VCaP (cell line): ENCODE measurements around the gene BBS7.

Experiments
- H3K27ac ChIP-seq: fragments of 450-650 bp; 2 replicates; pipeline ENCODE4 v1.5.1; 2017
- TF ChIP-seq, protein P1 (sequence below): fragments of 450-650 bp; conservative IDR thresholded peaks from 2 replicates; pipeline ENCODE4 v1.5.1; 2017; ENCODE audit warnings: mild to moderate bottlenecking, moderate library complexity

Gene BBS7

DNA sequence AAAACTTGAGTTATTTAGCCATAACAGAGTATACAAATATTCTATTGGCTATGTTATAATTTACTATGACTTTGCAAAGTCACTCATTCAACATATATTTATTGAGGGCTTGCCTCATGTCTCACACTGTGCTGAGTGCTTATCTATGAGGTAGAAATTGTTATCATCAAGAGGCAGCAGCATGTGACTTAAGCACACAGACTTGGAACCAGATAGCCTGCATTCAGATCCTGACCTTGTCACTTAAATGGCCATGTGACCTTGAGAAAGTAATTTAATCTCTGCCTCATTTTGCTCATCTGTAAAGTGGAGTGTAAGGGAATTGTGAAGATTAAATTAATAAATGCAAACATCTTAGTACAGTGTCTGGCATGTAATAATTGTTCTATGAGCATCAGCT, 79.3 kb downstream of the BBS7 start:
- no peak overlapping the region for H3K27ac ChIP-seq
- TF ChIP-seq, protein P1, sequence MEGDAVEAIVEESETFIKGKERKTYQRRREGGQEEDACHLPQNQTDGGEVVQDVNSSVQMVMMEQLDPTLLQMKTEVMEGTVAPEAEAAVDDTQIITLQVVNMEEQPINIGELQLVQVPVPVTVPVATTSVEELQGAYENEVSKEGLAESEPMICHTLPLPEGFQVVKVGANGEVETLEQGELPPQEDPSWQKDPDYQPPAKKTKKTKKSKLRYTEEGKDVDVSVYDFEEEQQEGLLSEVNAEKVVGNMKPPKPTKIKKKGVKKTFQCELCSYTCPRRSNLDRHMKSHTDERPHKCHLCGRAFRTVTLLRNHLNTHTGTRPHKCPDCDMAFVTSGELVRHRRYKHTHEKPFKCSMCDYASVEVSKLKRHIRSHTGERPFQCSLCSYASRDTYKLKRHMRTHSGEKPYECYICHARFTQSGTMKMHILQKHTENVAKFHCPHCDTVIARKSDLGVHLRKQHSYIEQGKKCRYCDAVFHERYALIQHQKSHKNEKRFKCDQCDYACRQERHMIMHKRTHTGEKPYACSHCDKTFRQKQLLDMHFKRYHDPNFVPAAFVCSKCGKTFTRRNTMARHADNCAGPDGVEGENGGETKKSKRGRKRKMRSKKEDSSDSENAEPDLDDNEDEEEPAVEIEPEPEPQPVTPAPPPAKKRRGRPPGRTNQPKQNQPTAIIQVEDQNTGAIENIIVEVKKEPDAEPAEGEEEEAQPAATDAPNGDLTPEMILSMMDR, result no peak

DNA sequence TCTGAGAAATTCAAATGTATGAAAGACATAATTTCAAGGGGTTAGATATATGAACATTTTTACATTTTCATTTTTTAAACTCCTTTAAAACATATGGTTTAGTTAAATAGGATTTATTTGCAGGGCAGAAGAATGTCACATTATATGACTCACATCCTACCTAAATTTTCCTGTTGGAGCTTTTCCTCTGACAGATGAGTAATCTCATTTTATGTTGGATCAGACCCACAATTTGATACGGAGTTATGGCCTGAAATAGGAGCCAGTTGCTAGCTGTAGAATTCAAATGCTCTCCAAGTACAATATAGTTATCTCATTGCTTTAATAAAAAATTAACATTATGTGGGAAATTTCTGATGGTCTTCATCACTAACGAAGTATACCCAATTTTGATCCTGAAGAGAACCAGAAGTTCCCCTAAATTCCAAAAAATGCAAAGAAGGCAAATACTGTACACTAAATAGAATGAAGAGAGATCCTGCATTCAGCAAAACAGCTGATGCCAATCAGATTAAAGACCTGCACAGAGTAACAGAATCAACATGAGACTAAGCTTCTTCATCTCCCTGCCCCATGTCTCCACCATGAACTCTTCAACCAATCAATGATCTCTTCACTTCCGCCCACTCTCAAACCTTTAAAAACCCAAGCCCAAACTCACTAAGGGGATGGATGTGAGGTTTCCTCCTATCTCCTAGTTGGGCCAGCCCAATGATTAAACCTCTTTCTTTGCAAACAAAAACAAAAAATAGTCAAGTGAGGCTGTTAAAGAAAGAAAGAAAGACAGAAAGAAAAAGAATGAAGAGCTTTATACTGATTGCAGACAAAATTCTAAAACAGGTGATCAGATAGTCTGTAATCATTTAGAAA, 80.1 kb downstream of the BBS7 start:
- no peak overlapping the region for H3K27ac ChIP-seq

DNA sequence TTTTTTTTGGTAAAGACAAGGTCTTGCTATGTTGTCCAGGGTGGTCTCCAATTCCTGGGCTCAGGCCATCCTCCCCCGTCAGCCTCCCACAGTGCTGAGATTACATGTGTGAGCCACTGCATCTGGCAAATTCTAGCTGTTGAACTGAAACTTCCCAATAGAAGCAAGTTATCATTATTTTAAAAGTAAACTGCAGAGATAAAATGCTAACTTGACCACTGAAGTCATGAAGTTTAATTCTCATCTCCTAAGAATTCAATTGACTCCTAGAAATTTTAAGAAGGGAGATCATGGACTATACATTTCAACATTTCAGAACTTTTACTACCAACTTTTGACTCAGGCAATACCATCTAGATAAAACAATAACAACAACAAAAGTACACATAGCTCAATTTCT, 80.8 kb downstream of the BBS7 start:
- TF ChIP-seq, protein P1, result no peak
- H3K27ac ChIP-seq, result no peak overlapping the region

More for the DNA sequence above, 80.1 kb downstream of the BBS7 start:
- TF ChIP-seq, protein P1, result no peak

DNA sequence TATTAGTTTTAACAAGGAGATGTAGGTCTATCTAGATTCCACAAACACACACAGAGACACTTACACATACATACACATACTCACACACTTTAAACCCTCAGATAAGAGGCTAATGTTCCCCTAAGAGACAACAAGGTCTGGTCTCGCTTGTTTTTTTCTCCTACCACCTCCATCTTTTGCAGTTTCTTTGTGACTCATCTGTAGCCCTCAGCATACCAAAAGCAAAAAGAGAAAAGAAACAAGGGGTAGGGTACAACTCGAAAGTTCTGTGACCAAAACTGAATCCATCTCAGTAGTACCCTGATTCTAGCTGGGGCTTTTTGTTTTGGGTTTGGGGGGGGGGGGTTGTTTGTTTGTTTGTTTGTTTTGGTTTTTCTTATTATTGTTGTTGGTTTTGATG, 81.4 kb downstream of the BBS7 start:
- no peak overlapping the region for H3K27ac ChIP-seq
- TF ChIP-seq, protein P1, result no peak

DNA sequence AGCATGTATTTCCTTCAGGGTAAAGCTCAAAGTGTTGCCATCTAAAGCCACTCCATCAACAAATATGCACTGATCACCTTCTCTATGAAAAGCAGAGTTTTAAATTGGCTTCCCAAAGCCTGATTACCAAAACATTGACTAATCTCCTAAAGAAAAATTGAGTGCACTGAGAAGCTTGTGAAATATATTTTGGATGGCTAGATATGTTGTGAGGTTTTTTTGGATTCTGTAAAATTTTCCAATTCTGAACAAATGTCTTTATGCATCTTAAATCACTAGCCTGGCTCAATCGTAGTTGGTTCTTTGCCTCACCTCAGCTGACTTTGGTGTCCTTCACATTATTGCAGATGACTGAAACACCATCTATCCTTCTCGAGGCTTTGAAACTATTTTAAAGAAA, 84.1 kb downstream of the BBS7 start:
- TF ChIP-seq, protein P1, result no peak
- H3K27ac ChIP-seq, result no peak overlapping the region

DNA sequence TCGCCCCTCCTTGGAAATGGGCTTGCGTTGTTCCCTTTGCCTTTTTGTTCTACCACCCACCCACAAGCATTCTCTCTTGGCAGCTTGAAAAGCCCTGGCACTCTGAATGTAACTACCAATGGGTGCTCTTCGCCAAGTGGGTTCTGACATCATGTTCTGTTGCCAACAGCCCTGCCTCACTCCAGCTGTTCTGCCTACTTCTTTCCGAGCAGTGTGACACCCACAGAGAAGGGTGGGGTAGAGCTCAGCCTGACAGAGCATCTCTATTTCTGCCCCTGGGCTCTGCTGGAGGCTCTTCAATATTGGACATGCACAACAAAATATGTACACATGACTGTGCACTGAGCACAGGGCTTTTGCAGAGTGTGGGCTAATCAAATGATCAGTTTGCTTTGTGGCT, 84.8 kb downstream of the BBS7 start:
- no peak overlapping the region for H3K27ac ChIP-seq
- TF ChIP-seq, protein P1, result no peak

DNA sequence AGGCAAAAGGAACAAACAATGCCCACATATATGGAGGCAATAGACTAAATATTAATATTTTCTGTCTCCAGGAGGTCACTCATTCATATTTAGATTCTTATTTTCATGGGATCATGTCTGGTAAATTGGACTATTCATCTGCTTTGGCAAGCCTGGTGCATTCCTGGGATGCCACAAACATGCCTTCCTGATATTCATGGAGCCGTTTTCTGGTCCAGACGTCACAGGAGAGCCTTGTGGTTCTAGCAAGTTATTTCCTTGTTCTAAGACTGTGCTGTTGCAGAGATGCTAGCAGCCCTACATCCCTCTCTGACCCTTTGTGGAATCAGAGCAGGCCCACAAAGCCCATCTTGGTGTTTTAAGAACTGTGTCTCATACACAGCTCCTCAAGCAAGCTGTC, 85.3 kb downstream of the BBS7 start:
- TF ChIP-seq, protein P1, result no peak

More for the DNA sequence above, 85.3 kb downstream of the BBS7 start:
- no peak overlapping the region for H3K27ac ChIP-seq
